GM12874 (cell line): ENCODE measurements around the gene ARFGEF3.

Source experiments
- TF ChIP-seq, protein P1 (sequence below): IDR thresholded peaks from 2 replicates; pipeline ENCODE4 v1.5.1; 2011; ENCODE audit warnings: low read depth, mild to moderate bottlenecking, control low read depth, low read length, moderate library complexity; ENCODE audit not compliant: insufficient read depth

The ARFGEF3 gene

DNA sequence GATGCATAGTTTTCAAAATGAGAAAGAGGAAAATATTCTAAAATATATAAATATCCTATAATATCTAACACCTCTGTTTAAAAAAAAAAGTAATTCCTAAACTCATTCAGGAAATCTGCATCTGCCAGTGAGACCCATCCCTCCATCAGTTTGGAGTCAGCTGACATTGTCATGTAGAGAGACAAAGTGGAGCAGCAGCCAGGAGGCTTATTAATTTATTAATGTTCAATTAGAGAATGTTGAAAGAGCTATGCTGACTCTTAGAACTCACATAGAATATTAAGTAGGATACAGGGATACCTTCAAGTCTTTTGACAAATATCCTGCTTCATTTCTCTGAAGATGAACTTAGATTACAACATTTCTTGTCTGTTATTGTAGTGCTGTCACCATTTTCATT, 41.8 kb upstream of the ARFGEF3 start:
- TF ChIP-seq, protein P1, sequence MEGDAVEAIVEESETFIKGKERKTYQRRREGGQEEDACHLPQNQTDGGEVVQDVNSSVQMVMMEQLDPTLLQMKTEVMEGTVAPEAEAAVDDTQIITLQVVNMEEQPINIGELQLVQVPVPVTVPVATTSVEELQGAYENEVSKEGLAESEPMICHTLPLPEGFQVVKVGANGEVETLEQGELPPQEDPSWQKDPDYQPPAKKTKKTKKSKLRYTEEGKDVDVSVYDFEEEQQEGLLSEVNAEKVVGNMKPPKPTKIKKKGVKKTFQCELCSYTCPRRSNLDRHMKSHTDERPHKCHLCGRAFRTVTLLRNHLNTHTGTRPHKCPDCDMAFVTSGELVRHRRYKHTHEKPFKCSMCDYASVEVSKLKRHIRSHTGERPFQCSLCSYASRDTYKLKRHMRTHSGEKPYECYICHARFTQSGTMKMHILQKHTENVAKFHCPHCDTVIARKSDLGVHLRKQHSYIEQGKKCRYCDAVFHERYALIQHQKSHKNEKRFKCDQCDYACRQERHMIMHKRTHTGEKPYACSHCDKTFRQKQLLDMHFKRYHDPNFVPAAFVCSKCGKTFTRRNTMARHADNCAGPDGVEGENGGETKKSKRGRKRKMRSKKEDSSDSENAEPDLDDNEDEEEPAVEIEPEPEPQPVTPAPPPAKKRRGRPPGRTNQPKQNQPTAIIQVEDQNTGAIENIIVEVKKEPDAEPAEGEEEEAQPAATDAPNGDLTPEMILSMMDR = no peak

DNA sequence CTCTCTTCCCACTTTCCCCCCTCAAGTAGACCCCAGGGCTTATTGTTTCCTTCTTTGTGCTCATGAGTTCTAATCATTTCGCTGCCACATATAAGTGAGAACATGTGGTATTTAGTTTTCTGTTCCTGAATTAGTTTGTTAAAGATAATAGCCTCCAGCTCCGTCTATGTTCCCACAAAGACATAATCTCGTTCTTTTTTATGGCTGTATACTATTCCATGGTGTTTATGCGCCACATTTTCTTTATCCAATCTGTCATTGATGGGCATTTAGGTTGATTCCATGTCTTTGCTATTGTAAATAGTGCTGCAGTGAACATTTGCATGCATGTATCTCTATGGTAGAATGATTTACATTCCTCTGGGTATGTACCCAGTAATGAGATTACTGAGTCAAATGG, 37.6 kb upstream of the ARFGEF3 start:
- TF ChIP-seq, protein P1 = no peak

DNA sequence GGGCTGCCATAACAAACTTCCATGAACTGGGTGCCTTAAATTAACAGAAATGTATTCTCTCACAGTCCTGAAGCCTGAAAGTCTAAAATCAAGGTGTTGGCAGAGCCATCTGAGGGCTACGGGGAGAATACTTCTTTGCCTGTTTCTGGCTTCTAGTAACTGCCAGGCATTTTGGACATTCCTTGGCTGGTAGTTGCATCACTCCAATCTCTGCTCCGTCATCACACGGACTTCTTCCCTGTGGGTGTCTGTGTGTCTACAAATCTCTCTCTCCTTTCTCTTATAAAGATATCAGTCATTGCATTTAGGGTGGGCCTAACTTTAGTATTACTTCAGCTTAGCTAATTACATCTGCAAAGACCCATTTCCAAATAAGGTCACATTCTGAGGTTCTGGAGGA, 33.6 kb upstream of the ARFGEF3 start:
- TF ChIP-seq, protein P1 = no peak

DNA sequence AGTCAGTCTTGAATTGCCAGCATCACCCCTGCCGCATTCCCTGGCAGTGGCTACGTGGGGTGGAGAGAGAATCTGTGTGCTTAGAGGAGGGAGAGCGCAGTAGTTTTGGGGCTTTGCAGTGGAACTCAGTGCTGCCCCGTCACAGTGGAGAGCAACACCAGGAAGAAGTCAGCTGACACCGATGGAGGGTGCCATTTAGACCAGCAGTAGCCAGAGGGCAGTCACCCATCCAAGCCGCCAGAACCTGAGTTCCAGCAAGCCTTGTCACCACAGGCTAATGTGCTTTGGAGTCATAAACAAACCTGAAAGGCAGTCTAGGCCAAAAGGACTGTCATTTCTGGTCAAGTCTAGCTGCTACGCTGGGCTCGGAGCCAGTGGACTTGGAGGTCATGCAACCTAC, 32.5 kb upstream of the ARFGEF3 start:
- TF ChIP-seq, protein P1 = no peak

DNA sequence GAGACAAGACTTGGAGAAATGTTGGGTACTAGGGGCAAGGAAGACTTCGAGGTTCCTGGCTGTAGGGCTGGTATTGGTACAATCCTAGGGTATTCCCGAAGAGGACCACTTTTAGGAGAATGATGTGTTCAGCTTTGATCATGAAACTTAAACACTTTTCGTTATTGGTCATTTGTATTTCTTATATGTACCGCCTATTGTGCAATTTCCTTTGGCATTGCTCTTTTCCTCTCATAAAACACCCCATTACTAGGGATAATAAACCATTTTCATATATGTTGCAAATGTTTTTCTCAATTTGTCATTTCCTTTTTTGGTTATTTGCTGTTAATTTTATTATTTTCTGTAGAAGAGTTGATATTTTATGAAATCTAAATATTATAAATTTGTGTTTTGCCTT, 18.9 kb upstream of the ARFGEF3 start:
- TF ChIP-seq, protein P1 = no peak

DNA sequence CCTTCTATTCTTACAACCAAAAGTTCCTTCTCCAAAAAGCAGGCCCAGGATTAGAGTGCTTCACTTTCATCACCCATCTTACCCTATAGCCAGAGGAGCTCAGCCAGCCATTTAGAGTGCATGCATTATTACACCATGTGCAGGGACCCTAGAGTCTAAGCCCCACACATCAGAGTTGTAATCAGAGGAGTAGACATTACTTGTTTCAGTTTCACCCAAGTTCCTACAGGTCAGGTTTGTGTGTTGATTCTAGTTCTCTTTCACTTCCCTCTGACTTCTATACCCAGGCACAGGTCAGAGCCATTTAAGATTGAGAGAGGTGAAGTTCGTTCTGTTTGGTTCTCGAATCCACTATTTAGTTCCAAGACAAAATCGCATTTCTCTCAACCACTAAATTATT, 16.3 kb upstream of the ARFGEF3 start:
- TF ChIP-seq, protein P1 = no peak

DNA sequence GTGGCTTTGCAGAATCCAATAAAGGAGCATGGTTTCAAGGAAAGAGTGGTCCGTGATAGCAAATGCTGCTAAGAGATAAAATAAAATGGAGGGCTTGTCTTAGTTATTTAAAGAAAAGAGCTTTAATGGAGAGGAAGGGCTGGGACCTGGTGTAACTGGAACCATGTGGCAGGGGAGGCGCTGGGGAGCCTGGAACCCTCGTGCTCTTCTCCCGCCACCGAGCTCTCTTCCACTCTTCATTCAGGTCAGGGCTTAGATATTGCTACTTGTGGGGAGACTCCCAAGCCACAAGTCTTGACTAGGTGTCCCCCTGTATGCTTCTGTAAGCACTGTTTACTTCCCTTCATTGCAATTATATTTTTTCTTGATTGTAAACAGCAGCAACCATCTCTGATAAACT, 15.2 kb upstream of the ARFGEF3 start:
- TF ChIP-seq, protein P1 = no peak

DNA sequence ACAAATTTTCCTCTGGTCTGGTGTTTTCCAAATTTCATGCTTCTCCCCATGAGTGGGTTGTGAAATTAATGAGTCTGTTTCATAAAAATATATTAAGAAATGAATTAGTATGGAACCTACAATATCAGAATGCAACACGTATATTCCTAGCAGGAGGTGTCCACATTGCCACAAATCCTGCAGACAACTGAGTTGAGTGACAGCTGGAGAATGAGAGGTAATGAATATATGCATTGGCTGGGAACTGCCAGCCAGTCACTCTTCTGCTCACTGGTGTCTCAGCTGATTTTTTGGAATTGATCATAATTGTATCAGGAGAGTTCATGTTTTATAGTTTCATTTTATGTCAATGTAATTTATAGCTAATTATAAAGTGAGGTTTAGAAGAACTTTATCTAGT, 6.3 kb upstream of the ARFGEF3 start:
- TF ChIP-seq, protein P1 = no peak
